HEK293 (cell line): ENCODE measurements around the gene CCNK.

Experiments
- CTCF ChIA-PET: fragments of 350-600 bp; formaldehyde crosslinking; extraction: SDS; loops from one replicate; lab custom pipeline; 2021; ENCODE audit warnings: antibody characterized with exemption; lab: Yijun Ruan, JAX
- POLR2A ChIA-PET: fragments of 300-600 bp; formaldehyde crosslinking; extraction: SDS; loops from one replicate; lab custom pipeline; 2020; ENCODE audit warnings: antibody characterized with exemption, inconsistent platforms; lab: Yijun Ruan, JAX
- H3K27ac ChIP-seq: fragments of 200-500 bp; sonication (Bioruptor generic); 2 replicates; pipeline ENCODE4 v1.5.1; 2014; ENCODE audit warnings: low read depth, low read length, control low read depth, inconsistent platforms; ENCODE audit errors: extremely low read depth
- H3K36me3 ChIP-seq, 2 experiments: fragments of 200-500 bp in 1 of 2; sonication (Bioruptor generic) in 1 of 2; 1 replicate in 1 of 2; 2 replicates in 1 of 2; pipeline ENCODE4 v1.5.1; 2014 to 2017; ENCODE audit warnings: inconsistent platforms in 2 of 2, low read length in 2 of 2; ENCODE audit not compliant: control insufficient read depth in 2 of 2, insufficient read depth in 1 of 2
- H3K4me1 ChIP-seq: fragments of 200-500 bp; sonication (Bioruptor generic); 2 replicates; pipeline ENCODE4 v1.5.1; 2014; ENCODE audit warnings: mild to moderate bottlenecking, low read length, inconsistent platforms; ENCODE audit not compliant: control insufficient read depth, insufficient read depth
- H3K4me3 ChIP-seq: 2 replicates; pipeline ENCODE4 v1.5.1; 2011; ENCODE audit warnings: low read depth, mild to moderate bottlenecking, control low read depth, low read length, moderate library complexity
- H3K9me3 ChIP-seq: fragments of 200-500 bp; sonication (Bioruptor generic); 2 replicates; pipeline ENCODE4 v1.5.1; 2014; ENCODE audit warnings: low read depth, low read length, inconsistent platforms; ENCODE audit not compliant: control insufficient read depth, insufficient read depth
- BCL11B ChIP-seq: fragments of 450-650 bp; formaldehyde crosslinking; IDR thresholded peaks from 2 replicates; pipeline ENCODE4 v1.5.1; 2016; ENCODE audit warnings: low read depth, missing biosample characterization, missing genetic modification characterization
- GLIS1 ChIP-seq: fragments of 450-650 bp; formaldehyde crosslinking; IDR thresholded peaks from 2 replicates; pipeline ENCODE4 v1.5.1; 2016; ENCODE audit warnings: missing biosample characterization, missing genetic modification characterization
- KLF16 ChIP-seq: fragments of 450-650 bp; formaldehyde crosslinking; IDR thresholded peaks from 2 replicates; pipeline ENCODE4 v1.5.1; 2017; ENCODE audit warnings: missing biosample characterization, missing genetic modification characterization
- MZF1 ChIP-seq: fragments of 450-650 bp; formaldehyde crosslinking; IDR thresholded peaks from 2 replicates; pipeline ENCODE4 v1.5.1; 2017; ENCODE audit warnings: missing biosample characterization, missing genetic modification characterization, borderline replicate concordance
- REPIN1 ChIP-seq: fragments of 450-650 bp; formaldehyde crosslinking; IDR thresholded peaks from 2 replicates; pipeline ENCODE4 v1.5.1; 2017; ENCODE audit warnings: missing biosample characterization, missing genetic modification characterization, low read depth
- TCF7L2 ChIP-seq: IDR thresholded peaks from 2 replicates; pipeline ENCODE4 v1.6.1; 2011; ENCODE audit warnings: low read depth, mild to moderate bottlenecking, inconsistent platforms, low read length, moderate library complexity, borderline replicate concordance
- ZBTB8A ChIP-seq: fragments of 450-650 bp; formaldehyde crosslinking; IDR thresholded peaks from 2 replicates; pipeline ENCODE4 v1.5.1; 2016; ENCODE audit warnings: missing biosample characterization, missing genetic modification characterization
- ZEB2 ChIP-seq: fragments of 450-650 bp; formaldehyde crosslinking; IDR thresholded peaks from 2 replicates; pipeline ENCODE4 v1.5.1; 2016; ENCODE audit warnings: missing biosample characterization, missing genetic modification characterization
- ZNF10 ChIP-seq: fragments of 450-650 bp; formaldehyde crosslinking; IDR thresholded peaks from 2 replicates; pipeline ENCODE4 v1.5.1; 2017; ENCODE audit warnings: missing biosample characterization, missing genetic modification characterization
- ZNF112 ChIP-seq: fragments of 450-650 bp; formaldehyde crosslinking; IDR thresholded peaks from 2 replicates; pipeline ENCODE4 v1.5.0; 2017; ENCODE audit warnings: missing biosample characterization, missing genetic modification characterization
- ZNF248 ChIP-seq: fragments of 450-650 bp; formaldehyde crosslinking; IDR thresholded peaks from 2 replicates; pipeline ENCODE4 v1.5.1; 2017; ENCODE audit warnings: missing biosample characterization, missing genetic modification characterization
- ZNF292 ChIP-seq: fragments of 450-650 bp; formaldehyde crosslinking; IDR thresholded peaks from 2 replicates; pipeline ENCODE4 v1.5.1; 2016; ENCODE audit warnings: low read depth, missing biosample characterization, missing genetic modification characterization, borderline replicate concordance
- ZNF391 ChIP-seq: fragments of 450-650 bp; formaldehyde crosslinking; IDR thresholded peaks from 2 replicates; pipeline ENCODE4 v1.5.1; 2016; ENCODE audit warnings: low read depth, missing biosample characterization, missing genetic modification characterization, borderline replicate concordance
- ZNF416 ChIP-seq: fragments of 450-650 bp; formaldehyde crosslinking; IDR thresholded peaks from 2 replicates; pipeline ENCODE4 v1.5.1; 2016; ENCODE audit warnings: missing biosample characterization, missing genetic modification characterization
- ZNF529 ChIP-seq: fragments of 450-650 bp; formaldehyde crosslinking; IDR thresholded peaks from 2 replicates; pipeline ENCODE4 v1.5.1; 2017; ENCODE audit warnings: missing genetic modification characterization, missing biosample characterization; ENCODE audit not compliant: insufficient replicate concordance
- ZNF585B ChIP-seq: fragments of 450-650 bp; formaldehyde crosslinking; IDR thresholded peaks from 2 replicates; pipeline ENCODE4 v1.5.1; 2016; ENCODE audit warnings: missing biosample characterization, missing genetic modification characterization
- ZNF623 ChIP-seq: fragments of 450-650 bp; formaldehyde crosslinking; IDR thresholded peaks from 2 replicates; pipeline ENCODE4 v1.5.1; 2016; ENCODE audit warnings: missing biosample characterization, missing genetic modification characterization
- ZNF701 ChIP-seq: fragments of 450-650 bp; formaldehyde crosslinking; IDR thresholded peaks from 2 replicates; pipeline ENCODE4 v1.5.1; 2016; ENCODE audit warnings: missing biosample characterization, missing genetic modification characterization
- ZNF747 ChIP-seq: fragments of 450-650 bp; formaldehyde crosslinking; IDR thresholded peaks from 2 replicates; pipeline ENCODE4 v1.5.1; 2016; ENCODE audit warnings: missing biosample characterization, missing genetic modification characterization
- ZNF768 ChIP-seq: fragments of 450-650 bp; formaldehyde crosslinking; IDR thresholded peaks from 2 replicates; pipeline ENCODE4 v1.5.1; 2018; ENCODE audit warnings: missing biosample characterization, mild to moderate bottlenecking, missing genetic modification characterization
- TF ChIP-seq, protein P1 (sequence below): fragments of 450-650 bp; formaldehyde crosslinking; IDR thresholded peaks from 2 replicates; pipeline ENCODE4 v1.5.1; 2016; ENCODE audit warnings: missing biosample characterization, missing genetic modification characterization
- TF ChIP-seq, protein P2 (sequence below): fragments of 450-650 bp; formaldehyde crosslinking; IDR thresholded peaks from 2 replicates; pipeline ENCODE4 v1.5.1; 2016; ENCODE audit warnings: missing biosample characterization, missing genetic modification characterization, low read depth
- TF ChIP-seq, protein P3 (sequence below): fragments of 450-650 bp; formaldehyde crosslinking; IDR thresholded peaks from 2 replicates; pipeline ENCODE4 v1.5.1; 2017; ENCODE audit warnings: missing biosample characterization, missing genetic modification characterization
- TF ChIP-seq, protein P4 (sequence below): fragments of 450-650 bp; formaldehyde crosslinking; IDR thresholded peaks from 2 replicates; pipeline ENCODE4 v1.5.1; 2016; ENCODE audit warnings: missing biosample characterization, missing genetic modification characterization
- TF ChIP-seq, protein P5 (sequence below): fragments of 450-650 bp; IDR thresholded peaks from 2 replicates; pipeline ENCODE4 v1.5.1; 2018; ENCODE audit warnings: missing biosample characterization, missing genetic modification characterization
- TF ChIP-seq, protein P6 (sequence below): fragments of 450-650 bp; formaldehyde crosslinking; IDR thresholded peaks from 2 replicates; pipeline ENCODE4 v1.5.1; 2017; ENCODE audit warnings: missing biosample characterization, missing genetic modification characterization

The CCNK gene

DNA sequence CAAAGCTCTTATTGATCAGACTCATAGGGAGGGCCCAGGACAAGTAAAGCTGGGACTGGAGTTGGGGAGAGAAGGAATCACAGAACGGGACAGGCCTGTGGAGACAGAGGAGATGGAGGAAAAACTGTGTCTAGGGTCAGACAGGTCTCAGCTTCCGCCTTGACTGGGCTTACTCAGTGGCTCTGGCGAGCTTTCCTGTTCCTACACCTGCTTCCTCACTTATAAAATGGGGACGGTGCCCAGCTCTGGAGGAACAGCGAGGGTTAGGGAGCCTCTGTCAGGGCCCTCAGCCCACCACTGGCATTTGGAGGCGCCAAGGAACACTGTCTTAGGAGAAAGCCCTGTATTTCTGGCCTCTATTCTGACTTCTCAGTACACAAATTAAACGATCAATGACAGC is 35.3 kb upstream of the CCNK start:
- CTCF ChIA-PET = interaction anchor here (0.6 to 0.7 kb wide), 2 partner anchors 14 to 15 kb away, joined by 3 to 5 read pairs; no protein-coding TSS in a partner anchor
- no peak for TF ChIP-seq ZNF391 (tag by site-specific recombination)
- no peak for TF ChIP-seq ZNF585B (tag by site-specific recombination)
- no peak for TF ChIP-seq ZNF112 (tag by site-specific recombination)
- TF ChIP-seq ZNF701 (tag by site-specific recombination) = no peak
- no peak for TF ChIP-seq ZNF747 (tag by site-specific recombination)
- TF ChIP-seq, protein P1, sequence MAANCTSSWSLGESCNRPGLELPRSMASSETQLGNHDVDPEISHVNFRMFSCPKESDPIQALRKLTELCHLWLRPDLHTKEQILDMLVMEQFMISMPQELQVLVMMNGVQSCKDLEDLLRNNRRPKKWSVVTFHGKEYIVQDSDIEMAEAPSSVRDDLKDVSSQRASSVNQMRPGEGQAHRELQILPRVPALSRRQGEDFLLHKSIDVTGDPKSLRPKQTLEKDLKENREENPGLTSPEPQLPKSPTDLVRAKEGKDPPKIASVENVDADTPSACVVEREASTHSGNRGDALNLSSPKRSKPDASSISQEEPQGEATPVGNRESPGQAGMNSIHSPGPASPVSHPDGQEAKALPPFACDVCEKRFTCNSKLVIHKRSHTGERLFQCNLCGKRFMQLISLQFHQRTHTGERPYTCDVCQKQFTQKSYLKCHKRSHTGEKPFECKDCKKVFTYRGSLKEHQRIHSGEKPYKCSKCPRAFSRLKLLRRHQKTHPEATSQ (tag by site-specific recombination) = no peak
- TF ChIP-seq ZNF529 (tag by site-specific recombination) = no peak
- TF ChIP-seq ZBTB8A (tag by site-specific recombination) = no peak
- no peak for TF ChIP-seq GLIS1 (tag by site-specific recombination)
- TF ChIP-seq ZNF416 = no peak
- no peak for TF ChIP-seq ZNF768 (tag by site-specific recombination)
- TF ChIP-seq ZNF248 (tag by site-specific recombination) = no peak
- no peak for TF ChIP-seq TCF7L2
- no peak for TF ChIP-seq ZNF10 (tag by site-specific recombination)
- Histone ChIP-seq H3K4me3 (no peak overlapping the region), H3K27ac (no peak overlapping the region), H3K9me3 (no peaks in the 10 kb centered on the region), H3K36me3 (peaks cover 0 to 46% of the 10 kb centered on the region in 2 experiments), H3K4me1 (no peaks in the 10 kb centered on the region)
- POLR2A ChIA-PET = interaction anchor here (0.6 kb wide), 1 partner anchor 89 kb away, joined by 3 read pairs; no protein-coding TSS in a partner anchor

DNA sequence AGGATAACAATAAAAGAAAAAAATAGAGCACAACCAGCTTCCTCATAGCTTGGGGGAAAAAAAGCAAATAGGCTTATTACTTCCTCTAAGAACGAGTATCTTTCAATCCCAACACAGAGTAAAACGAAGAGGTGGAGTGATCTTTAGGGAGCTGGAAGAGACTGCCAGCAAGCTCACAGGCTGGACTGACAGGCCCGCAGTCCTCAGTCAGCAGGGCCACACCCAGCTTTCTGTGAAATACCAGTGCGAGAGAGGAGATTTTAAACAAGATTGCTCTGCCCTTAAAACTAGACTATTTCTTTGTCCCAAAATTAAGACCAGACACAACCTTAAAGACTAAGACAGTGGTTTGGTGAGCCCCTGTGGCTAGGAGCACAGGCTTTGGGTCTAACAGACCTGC is 33.5 kb upstream of the CCNK start:
- Histone ChIP-seq H3K4me1 (no peaks in the 10 kb centered on the region), H3K27ac (no peak overlapping the region), H3K36me3 (peaks cover 4 to 49% of the 10 kb centered on the region in 2 experiments), H3K9me3 (no peaks in the 10 kb centered on the region), H3K4me3 (no peak overlapping the region)
- POLR2A ChIA-PET = no interaction called here
- CTCF ChIA-PET = interaction anchor here (0.9 to 1.3 kb wide), 2 partner anchors 13 to 31 kb away, joined by 3 to 4 read pairs; no protein-coding TSS in a partner anchor
- TF ChIP-seq REPIN1 (tag by site-specific recombination) = no peak
- TF ChIP-seq, protein P2, sequence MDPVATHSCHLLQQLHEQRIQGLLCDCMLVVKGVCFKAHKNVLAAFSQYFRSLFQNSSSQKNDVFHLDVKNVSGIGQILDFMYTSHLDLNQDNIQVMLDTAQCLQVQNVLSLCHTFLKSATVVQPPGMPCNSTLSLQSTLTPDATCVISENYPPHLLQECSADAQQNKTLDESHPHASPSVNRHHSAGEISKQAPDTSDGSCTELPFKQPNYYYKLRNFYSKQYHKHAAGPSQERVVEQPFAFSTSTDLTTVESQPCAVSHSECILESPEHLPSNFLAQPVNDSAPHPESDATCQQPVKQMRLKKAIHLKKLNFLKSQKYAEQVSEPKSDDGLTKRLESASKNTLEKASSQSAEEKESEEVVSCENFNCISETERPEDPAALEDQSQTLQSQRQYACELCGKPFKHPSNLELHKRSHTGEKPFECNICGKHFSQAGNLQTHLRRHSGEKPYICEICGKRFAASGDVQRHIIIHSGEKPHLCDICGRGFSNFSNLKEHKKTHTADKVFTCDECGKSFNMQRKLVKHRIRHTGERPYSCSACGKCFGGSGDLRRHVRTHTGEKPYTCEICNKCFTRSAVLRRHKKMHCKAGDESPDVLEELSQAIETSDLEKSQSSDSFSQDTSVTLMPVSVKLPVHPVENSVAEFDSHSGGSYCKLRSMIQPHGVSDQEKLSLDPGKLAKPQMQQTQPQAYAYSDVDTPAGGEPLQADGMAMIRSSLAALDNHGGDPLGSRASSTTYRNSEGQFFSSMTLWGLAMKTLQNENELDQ = no peak
- TF ChIP-seq ZEB2 (tag by site-specific recombination) = no peak
- TF ChIP-seq ZNF391 (tag by site-specific recombination) = no peak
- TF ChIP-seq, protein P3, sequence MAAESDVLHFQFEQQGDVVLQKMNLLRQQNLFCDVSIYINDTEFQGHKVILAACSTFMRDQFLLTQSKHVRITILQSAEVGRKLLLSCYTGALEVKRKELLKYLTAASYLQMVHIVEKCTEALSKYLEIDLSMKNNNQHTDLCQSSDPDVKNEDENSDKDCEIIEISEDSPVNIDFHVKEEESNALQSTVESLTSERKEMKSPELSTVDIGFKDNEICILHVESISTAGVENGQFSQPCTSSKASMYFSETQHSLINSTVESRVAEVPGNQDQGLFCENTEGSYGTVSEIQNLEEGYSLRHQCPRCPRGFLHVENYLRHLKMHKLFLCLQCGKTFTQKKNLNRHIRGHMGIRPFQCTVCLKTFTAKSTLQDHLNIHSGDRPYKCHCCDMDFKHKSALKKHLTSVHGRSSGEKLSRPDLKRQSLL = no peak
- TF ChIP-seq, protein P4, sequence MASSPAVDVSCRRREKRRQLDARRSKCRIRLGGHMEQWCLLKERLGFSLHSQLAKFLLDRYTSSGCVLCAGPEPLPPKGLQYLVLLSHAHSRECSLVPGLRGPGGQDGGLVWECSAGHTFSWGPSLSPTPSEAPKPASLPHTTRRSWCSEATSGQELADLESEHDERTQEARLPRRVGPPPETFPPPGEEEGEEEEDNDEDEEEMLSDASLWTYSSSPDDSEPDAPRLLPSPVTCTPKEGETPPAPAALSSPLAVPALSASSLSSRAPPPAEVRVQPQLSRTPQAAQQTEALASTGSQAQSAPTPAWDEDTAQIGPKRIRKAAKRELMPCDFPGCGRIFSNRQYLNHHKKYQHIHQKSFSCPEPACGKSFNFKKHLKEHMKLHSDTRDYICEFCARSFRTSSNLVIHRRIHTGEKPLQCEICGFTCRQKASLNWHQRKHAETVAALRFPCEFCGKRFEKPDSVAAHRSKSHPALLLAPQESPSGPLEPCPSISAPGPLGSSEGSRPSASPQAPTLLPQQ (tag by site-specific recombination) = no peak
- TF ChIP-seq, protein P5, sequence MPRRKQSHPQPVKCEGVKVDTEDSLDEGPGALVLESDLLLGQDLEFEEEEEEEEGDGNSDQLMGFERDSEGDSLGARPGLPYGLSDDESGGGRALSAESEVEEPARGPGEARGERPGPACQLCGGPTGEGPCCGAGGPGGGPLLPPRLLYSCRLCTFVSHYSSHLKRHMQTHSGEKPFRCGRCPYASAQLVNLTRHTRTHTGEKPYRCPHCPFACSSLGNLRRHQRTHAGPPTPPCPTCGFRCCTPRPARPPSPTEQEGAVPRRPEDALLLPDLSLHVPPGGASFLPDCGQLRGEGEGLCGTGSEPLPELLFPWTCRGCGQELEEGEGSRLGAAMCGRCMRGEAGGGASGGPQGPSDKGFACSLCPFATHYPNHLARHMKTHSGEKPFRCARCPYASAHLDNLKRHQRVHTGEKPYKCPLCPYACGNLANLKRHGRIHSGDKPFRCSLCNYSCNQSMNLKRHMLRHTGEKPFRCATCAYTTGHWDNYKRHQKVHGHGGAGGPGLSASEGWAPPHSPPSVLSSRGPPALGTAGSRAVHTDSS (tag by site-specific recombination) = no peak
- TF ChIP-seq KLF16 (tag by site-specific recombination) = no peak
- TF ChIP-seq BCL11B (tag by site-specific recombination) = no peak
- TF ChIP-seq MZF1 (tag by site-specific recombination) = no peak
- TF ChIP-seq, protein P6, sequence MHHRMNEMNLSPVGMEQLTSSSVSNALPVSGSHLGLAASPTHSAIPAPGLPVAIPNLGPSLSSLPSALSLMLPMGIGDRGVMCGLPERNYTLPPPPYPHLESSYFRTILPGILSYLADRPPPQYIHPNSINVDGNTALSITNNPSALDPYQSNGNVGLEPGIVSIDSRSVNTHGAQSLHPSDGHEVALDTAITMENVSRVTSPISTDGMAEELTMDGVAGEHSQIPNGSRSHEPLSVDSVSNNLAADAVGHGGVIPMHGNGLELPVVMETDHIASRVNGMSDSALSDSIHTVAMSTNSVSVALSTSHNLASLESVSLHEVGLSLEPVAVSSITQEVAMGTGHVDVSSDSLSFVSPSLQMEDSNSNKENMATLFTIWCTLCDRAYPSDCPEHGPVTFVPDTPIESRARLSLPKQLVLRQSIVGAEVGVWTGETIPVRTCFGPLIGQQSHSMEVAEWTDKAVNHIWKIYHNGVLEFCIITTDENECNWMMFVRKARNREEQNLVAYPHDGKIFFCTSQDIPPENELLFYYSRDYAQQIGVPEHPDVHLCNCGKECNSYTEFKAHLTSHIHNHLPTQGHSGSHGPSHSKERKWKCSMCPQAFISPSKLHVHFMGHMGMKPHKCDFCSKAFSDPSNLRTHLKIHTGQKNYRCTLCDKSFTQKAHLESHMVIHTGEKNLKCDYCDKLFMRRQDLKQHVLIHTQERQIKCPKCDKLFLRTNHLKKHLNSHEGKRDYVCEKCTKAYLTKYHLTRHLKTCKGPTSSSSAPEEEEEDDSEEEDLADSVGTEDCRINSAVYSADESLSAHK (tag by site-specific recombination) = no peak
- no peak for TF ChIP-seq ZNF292 (tag by site-specific recombination)
- no peak for TF ChIP-seq ZNF623 (tag by site-specific recombination)
